ENCODE results near the gene RPTOR.

Gene RPTOR

DNA sequence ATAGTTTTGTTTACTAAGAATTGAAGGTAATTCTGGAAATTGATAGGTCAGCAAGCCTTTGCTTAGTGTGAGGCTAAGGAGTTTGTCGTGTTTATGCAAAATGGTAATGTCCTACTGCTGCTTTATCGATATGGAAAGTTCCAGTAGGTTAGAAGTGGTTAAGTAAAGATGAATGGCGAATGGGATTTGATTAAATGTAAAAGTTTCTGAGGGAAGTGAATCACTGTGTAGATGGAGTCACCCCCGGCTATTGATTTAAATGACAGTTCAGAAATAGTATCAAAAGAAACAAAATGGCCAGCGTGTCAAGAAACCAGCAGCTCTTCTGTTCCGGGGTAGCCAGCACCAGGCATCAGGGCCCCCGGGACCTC lies 131.4 kb downstream of the RPTOR start:
- TF ChIP-seq SNAI2 (CRISPR knock-in tag; IDR thresholded peaks at IDR 0.05) (no peak), ZNF565 (CRISPR knock-in tag; conservative IDR thresholded peaks at IDR 0.05; ENCODE audit: low read depth) (no peak)
- ATAC-seq: no peak

DNA sequence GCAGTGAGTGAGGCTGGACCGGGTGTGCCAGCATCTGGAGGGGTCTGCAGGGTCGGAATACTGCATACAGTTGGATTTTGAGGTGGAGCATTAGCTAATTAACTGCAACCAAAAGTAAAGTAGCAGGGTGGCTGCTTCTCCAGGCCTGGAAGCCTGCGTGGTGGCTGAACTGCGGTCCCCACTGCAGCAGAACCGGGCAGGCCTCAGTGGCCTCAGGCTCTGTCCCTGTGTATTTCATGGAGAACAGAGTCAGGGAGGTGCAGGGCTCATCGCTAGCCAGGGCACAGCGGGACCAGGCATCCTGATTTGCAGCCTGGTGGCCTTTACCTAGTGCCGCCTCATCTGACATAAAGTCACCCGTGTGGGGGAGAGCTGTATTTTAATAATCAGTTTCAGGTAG lies 131.9 kb downstream of the RPTOR start:
- no peak for ATAC-seq
- no peak for TF ChIP-seq ZFP3 (CRISPR knock-in tag; IDR thresholded peaks at IDR 0.05)
- no peak for TF ChIP-seq ZNF565 (CRISPR knock-in tag; conservative IDR thresholded peaks at IDR 0.05; ENCODE audit: low read depth)
- TF ChIP-seq RARB (CRISPR knock-in tag; IDR thresholded peaks at IDR 0.05): no peak
- no peak for TF ChIP-seq PPARA (CRISPR knock-in tag; IDR thresholded peaks at IDR 0.05; ENCODE audit: borderline replicate concordance)
- TF ChIP-seq ZNF70 (CRISPR knock-in tag; IDR thresholded peaks at IDR 0.05): no peak

DNA sequence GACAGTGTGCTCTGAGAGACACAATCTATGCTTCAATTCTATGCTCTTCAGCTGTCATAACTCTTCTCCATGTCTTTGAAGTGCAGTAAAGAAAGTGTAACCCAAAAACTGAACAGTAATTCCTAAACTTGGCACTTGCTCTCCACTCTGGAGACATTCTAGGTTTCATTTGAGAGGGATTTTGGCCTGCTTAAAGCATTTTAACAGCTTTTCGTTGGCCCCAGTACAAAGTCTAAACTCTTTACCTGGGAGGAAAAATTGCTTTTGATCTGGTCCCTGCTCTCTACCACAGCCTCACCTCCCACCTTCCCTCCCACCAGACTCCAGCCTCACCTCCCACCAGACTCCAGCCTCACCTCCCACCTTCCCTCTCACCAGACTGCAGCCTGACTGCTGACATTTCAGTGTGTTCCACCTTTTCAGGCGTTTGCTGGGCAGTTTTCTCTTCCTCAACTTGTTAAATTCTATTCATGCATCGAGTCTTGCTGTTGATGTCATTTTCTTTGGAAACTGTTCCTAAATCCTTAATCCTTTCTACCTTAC lies 132.6 kb downstream of the RPTOR start:
- TF ChIP-seq ISL1 (CRISPR knock-in tag; IDR thresholded peaks at IDR 0.05) (no peak), ZFP30 (CRISPR knock-in tag; IDR thresholded peaks at IDR 0.05) (no peak), CSDC2 (CRISPR knock-in tag; IDR thresholded peaks at IDR 0.05) (no peak), ZC3H10 (CRISPR knock-in tag; IDR thresholded peaks at IDR 0.05) (no peak), ZNF8 (CRISPR knock-in tag; IDR thresholded peaks at IDR 0.05) (no peak), TOX (CRISPR knock-in tag; IDR thresholded peaks at IDR 0.05; ENCODE audit: borderline replicate concordance) (no peak), ESRRG (CRISPR knock-in tag; IDR thresholded peaks at IDR 0.05) (no peak), ZNF70 (CRISPR knock-in tag; IDR thresholded peaks at IDR 0.05) (no peak), SNAI2 (CRISPR knock-in tag; IDR thresholded peaks at IDR 0.05) (no peak), ZFP3 (CRISPR knock-in tag; IDR thresholded peaks at IDR 0.05) (no peak), PPARA (CRISPR knock-in tag; IDR thresholded peaks at IDR 0.05; ENCODE audit: borderline replicate concordance) (no peak), GLIS3 (CRISPR knock-in tag; IDR thresholded peaks at IDR 0.05) (no peak), RARB (CRISPR knock-in tag; IDR thresholded peaks at IDR 0.05) (no peak), BACH2 (CRISPR knock-in tag; IDR thresholded peaks at IDR 0.05; ENCODE audit: borderline replicate concordance) (no peak), ZNF565 (CRISPR knock-in tag; conservative IDR thresholded peaks at IDR 0.05; ENCODE audit: low read depth) (no peak), ARNTL (CRISPR knock-in tag; IDR thresholded peaks at IDR 0.05; ENCODE audit: borderline replicate concordance, low read depth) (no peak)
- TF ChIP-seq, protein P1, sequence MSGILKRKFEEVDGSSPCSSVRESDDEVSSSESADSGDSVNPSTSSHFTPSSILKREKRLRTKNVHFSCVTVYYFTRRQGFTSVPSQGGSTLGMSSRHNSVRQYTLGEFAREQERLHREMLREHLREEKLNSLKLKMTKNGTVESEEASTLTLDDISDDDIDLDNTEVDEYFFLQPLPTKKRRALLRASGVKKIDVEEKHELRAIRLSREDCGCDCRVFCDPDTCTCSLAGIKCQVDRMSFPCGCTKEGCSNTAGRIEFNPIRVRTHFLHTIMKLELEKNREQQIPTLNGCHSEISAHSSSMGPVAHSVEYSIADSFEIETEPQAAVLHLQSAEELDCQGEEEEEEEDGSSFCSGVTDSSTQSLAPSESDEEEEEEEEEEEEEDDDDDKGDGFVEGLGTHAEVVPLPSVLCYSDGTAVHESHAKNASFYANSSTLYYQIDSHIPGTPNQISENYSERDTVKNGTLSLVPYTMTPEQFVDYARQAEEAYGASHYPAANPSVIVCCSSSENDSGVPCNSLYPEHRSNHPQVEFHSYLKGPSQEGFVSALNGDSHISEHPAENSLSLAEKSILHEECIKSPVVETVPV (CRISPR knock-in tag; IDR thresholded peaks at IDR 0.05): no peak
- TF ChIP-seq, protein P2, sequence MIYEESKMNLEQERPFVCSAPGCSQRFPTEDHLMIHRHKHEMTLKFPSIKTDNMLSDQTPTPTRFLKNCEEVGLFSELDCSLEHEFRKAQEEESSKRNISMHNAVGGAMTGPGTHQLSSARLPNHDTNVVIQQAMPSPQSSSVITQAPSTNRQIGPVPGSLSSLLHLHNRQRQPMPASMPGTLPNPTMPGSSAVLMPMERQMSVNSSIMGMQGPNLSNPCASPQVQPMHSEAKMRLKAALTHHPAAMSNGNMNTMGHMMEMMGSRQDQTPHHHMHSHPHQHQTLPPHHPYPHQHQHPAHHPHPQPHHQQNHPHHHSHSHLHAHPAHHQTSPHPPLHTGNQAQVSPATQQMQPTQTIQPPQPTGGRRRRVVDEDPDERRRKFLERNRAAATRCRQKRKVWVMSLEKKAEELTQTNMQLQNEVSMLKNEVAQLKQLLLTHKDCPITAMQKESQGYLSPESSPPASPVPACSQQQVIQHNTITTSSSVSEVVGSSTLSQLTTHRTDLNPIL (CRISPR knock-in tag; IDR thresholded peaks at IDR 0.05; ENCODE audit: low read depth): no peak
- TF ChIP-seq, protein P3, sequence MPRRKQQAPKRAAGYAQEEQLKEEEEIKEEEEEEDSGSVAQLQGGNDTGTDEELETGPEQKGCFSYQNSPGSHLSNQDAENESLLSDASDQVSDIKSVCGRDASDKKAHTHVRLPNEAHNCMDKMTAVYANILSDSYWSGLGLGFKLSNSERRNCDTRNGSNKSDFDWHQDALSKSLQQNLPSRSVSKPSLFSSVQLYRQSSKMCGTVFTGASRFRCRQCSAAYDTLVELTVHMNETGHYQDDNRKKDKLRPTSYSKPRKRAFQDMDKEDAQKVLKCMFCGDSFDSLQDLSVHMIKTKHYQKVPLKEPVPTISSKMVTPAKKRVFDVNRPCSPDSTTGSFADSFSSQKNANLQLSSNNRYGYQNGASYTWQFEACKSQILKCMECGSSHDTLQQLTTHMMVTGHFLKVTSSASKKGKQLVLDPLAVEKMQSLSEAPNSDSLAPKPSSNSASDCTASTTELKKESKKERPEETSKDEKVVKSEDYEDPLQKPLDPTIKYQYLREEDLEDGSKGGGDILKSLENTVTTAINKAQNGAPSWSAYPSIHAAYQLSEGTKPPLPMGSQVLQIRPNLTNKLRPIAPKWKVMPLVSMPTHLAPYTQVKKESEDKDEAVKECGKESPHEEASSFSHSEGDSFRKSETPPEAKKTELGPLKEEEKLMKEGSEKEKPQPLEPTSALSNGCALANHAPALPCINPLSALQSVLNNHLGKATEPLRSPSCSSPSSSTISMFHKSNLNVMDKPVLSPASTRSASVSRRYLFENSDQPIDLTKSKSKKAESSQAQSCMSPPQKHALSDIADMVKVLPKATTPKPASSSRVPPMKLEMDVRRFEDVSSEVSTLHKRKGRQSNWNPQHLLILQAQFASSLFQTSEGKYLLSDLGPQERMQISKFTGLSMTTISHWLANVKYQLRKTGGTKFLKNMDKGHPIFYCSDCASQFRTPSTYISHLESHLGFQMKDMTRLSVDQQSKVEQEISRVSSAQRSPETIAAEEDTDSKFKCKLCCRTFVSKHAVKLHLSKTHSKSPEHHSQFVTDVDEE (CRISPR knock-in tag; IDR thresholded peaks at IDR 0.05): no peak
- TF ChIP-seq, protein P4, sequence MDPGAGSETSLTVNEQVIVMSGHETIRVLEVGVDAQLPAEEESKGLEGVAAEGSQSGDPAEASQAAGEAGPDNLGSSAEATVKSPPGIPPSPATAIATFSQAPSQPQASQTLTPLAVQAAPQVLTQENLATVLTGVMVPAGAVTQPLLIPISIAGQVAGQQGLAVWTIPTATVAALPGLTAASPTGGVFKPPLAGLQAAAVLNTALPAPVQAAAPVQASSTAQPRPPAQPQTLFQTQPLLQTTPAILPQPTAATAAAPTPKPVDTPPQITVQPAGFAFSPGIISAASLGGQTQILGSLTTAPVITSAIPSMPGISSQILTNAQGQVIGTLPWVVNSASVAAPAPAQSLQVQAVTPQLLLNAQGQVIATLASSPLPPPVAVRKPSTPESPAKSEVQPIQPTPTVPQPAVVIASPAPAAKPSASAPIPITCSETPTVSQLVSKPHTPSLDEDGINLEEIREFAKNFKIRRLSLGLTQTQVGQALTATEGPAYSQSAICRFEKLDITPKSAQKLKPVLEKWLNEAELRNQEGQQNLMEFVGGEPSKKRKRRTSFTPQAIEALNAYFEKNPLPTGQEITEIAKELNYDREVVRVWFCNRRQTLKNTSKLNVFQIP (CRISPR knock-in tag; IDR thresholded peaks at IDR 0.05; ENCODE audit: borderline replicate concordance, low read depth): no peak
- no peak for ATAC-seq

DNA sequence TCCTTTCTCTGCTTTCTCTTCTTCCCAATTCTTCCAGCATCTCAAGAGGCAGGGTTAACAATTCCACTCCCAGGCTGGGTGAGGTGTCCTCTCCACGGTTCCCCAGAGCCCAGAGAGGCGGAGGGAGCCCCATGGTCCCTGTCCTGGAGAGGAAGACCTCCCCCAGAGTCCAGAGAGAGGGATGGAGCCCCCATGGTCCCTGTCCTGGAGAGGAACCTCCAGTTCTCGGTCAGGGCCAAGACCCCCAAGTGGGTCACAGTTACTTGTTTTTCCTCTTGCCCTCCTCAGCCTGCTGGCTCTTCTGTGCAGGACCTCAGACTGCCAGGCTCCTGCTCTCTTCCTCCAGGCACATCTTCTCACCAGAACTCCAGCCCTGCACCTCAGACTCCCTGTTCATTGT lies 135.2 kb downstream of the RPTOR start:
- no peak for ATAC-seq
- TF ChIP-seq, protein P4 (CRISPR knock-in tag; IDR thresholded peaks at IDR 0.05; ENCODE audit: borderline replicate concordance, low read depth): no peak
- TF ChIP-seq, protein P3 (CRISPR knock-in tag; IDR thresholded peaks at IDR 0.05): no peak
- TF ChIP-seq TOX (CRISPR knock-in tag; IDR thresholded peaks at IDR 0.05; ENCODE audit: borderline replicate concordance) (no peak), RARB (CRISPR knock-in tag; IDR thresholded peaks at IDR 0.05) (no peak), TCF4 (CRISPR knock-in tag; IDR thresholded peaks at IDR 0.05; ENCODE audit: borderline replicate concordance) (no peak), BACH2 (CRISPR knock-in tag; IDR thresholded peaks at IDR 0.05; ENCODE audit: borderline replicate concordance) (no peak), ESRRG (CRISPR knock-in tag; IDR thresholded peaks at IDR 0.05) (no peak), ZNF70 (CRISPR knock-in tag; IDR thresholded peaks at IDR 0.05) (no peak)
- TF ChIP-seq, protein P2 (CRISPR knock-in tag; IDR thresholded peaks at IDR 0.05; ENCODE audit: low read depth): no peak

All from SK-N-SH treated with all-trans-retinoic acid at 6 μM for 48 hours (cell line).